Sigmoid colon (tissue), 7 donors: Measurements from ENCODE around the gene MRI1. TPM values are rescaled to one million over a fixed set of nuclear protein-coding genes. Genes with fewer than 3 reads are reported as not detected.

Experiments
- DNase-seq: peaks from one replicate; pipeline ENCODE4 v3.0.0-alpha.2; 2019
- H3K27ac ChIP-seq, 4 donors: fragments of 200-600 bp; sonication (generic); one replicate each; pipeline ENCODE4 v1.5.1; 2016 to 2019; ENCODE audit warnings: mild to moderate bottlenecking in 1 of 4
- H3K27me3 ChIP-seq, 3 donors: fragments of 200-600 bp; sonication (generic); one replicate each; pipeline ENCODE4 v1.5.1; 2019; ENCODE audit warnings: mild to moderate bottlenecking in 1 of 3
- H3K36me3 ChIP-seq, 4 donors: fragments of 200-600 bp; sonication (generic); one replicate each; pipeline ENCODE4 v1.5.1; 2016 to 2019
- H3K4me1 ChIP-seq, 4 donors: fragments of 200-600 bp; sonication (generic); one replicate each; pipeline ENCODE4 v1.5.1; 2017 to 2019
- H3K4me3 ChIP-seq, 4 donors: fragments of 200-600 bp; sonication (generic); one replicate each; pipeline ENCODE4 v1.5.1; 2017 to 2019; ENCODE audit warnings: mild to moderate bottlenecking in 2 of 4, moderate library complexity in 1 of 4
- H3K9me3 ChIP-seq, 4 donors: fragments of 200-600 bp in 3 of 4; sonication (generic) in 3 of 4; one replicate each; pipeline versions ENCODE4 v1.5.1 to v1.6.1; 2013 to 2019
- EP300 ChIP-seq, 4 donors: sonication (generic); formaldehyde crosslinking; IDR thresholded peaks; one replicate each; pipeline ENCODE4 v1.6.1; 2017; ENCODE audit warnings: antibody characterized with exemption in 4 of 4
- POLR2A ChIP-seq, 2 donors: fragments of 450-650 bp; IDR thresholded peaks; one replicate each; pipeline ENCODE4 v1.6.1; 2016; ENCODE audit warnings: antibody characterized with exemption in 2 of 2, mild to moderate bottlenecking in 2 of 2, moderate library complexity in 2 of 2
- POLR2AphosphoS5 ChIP-seq, 4 donors: sonication (generic); formaldehyde crosslinking; IDR thresholded peaks; one replicate each; pipeline ENCODE4 v1.6.1; 2017; ENCODE audit warnings: antibody characterized with exemption in 4 of 4
- whole genome bisulfite sequencing, 2 donors: extraction: QIAGEN DNeasy Blood & Tissue Kit; methylation state at CpG; one replicate each; pipeline ENCODE4 v1.1.7; 2013; 5-methylcytosine and 5-hydroxymethylcytosine counted together
- intact Hi-C: fragments of 100-400 bp; cut with DNase I; formaldehyde crosslinking; loops from one replicate; pipeline ENCODE4 v1.15.1; 2023
- polyA plus RNA-seq, 3 donors: library from polyadenylated mRNA; stranded (reverse); fragments of 200-250 nt; gene quantifications; one replicate each; pipeline ENCODE4 v1.2.3, GENCODE V29; 2013
- total RNA-seq, 4 donors: library from RNA; depleted of rRNA; stranded (reverse); fragments of >200 nt; gene quantifications; one replicate each; pipeline ENCODE4 v1.1.0, GENCODE V29; 2016
- TF ChIP-seq, protein P1 (sequence below), 4 experiments: fragments of 450-650 bp in 3 of 4; fragments of 200-600 bp in 1 of 4; IDR thresholded peaks; one replicate each; pipeline ENCODE4 v1.5.1; 2016 to 2019; ENCODE audit warnings: antibody characterized with exemption in 4 of 4, mild to moderate bottlenecking in 3 of 4, moderate library complexity in 2 of 4
- donor health status: healthy with polysubstance abuse.
- donor health status: Bipolar disorder and iron deficiency.
- donor health status: healthy.

MRI1 gene
- total and polyA plus RNA-seq, 7 donors, result 5.8 to 70.9 (median 27.4) TPM

DNA sequence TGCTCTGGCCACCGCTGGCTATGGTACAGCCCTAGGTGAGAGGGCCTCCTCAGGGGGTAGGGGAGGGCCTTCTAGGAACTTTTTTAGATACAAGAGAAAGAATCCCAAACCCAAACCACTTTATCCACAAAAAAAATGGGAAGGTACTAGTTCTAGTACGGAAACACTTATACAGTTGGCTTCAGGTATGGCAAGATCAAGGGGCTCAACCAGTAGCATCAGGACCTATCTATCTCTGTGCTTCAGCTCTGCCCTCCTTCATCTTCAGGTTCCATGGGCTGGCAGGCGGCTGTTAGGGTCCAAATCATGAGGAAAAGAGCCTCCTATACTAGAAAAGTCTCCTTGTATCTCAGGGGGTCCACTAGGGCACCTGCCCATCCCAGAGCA, 1.8 kb downstream of the MRI1 start:
- intact Hi-C loops, result no loop called here
- H3K4me3 ChIP-seq, result no peak overlapping the region
- H3K36me3 ChIP-seq, result peaks cover 7 to 52% (median 36%) of the 10 kb centered on the region in 4 donors
- no peaks in the 10 kb centered on the region for H3K9me3 ChIP-seq
- TF ChIP-seq POLR2A (IDR thresholded peaks at IDR 0.05), result no peak
- WGBS, 2 donors, result 96% methylated on average over 3 of the region's 3 CpGs
- peaks cover 0 to 24% (median 12%) of the 10 kb centered on the region in 4 donors for H3K4me1 ChIP-seq
- no peaks in the 10 kb centered on the region for H3K27me3 ChIP-seq
- no peak for DNase-seq
- peak overlapping the region in 3 of 4 donors; percentile 80 to 90 (median 83) for H3K27ac ChIP-seq

- Histone ChIP-seq H3K27ac (no peak overlapping the region), H3K36me3 (peaks cover 0 to 46% (median 22%) of the 10 kb centered on the region in 4 donors), H3K9me3 (no peaks in the 10 kb centered on the region), H3K4me3 (no peak overlapping the region), H3K4me1 (peaks cover 0 to 26% (median 13%) of the 10 kb centered on the region in 4 donors), H3K27me3 (no peaks in the 10 kb centered on the region)
- TF ChIP-seq POLR2A (IDR thresholded peaks at IDR 0.05), result no peak
- no peak for TF ChIP-seq POLR2AphosphoS5 (IDR thresholded peaks at IDR 0.05)
- no peak for TF ChIP-seq EP300 (IDR thresholded peaks at IDR 0.05)
- TF ChIP-seq, protein P1, sequence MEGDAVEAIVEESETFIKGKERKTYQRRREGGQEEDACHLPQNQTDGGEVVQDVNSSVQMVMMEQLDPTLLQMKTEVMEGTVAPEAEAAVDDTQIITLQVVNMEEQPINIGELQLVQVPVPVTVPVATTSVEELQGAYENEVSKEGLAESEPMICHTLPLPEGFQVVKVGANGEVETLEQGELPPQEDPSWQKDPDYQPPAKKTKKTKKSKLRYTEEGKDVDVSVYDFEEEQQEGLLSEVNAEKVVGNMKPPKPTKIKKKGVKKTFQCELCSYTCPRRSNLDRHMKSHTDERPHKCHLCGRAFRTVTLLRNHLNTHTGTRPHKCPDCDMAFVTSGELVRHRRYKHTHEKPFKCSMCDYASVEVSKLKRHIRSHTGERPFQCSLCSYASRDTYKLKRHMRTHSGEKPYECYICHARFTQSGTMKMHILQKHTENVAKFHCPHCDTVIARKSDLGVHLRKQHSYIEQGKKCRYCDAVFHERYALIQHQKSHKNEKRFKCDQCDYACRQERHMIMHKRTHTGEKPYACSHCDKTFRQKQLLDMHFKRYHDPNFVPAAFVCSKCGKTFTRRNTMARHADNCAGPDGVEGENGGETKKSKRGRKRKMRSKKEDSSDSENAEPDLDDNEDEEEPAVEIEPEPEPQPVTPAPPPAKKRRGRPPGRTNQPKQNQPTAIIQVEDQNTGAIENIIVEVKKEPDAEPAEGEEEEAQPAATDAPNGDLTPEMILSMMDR (IDR thresholded peaks at IDR 0.05), result no peak
- intact Hi-C loops, result no loop called here
- no peak for DNase-seq
- 92 to 93% methylated on average over 19 of the region's 19 CpGs for WGBS, 2 donors
These were observed 4.2 kb downstream of the MRI1 start for GRCh38 chr19:13768510-13768909.

DNA sequence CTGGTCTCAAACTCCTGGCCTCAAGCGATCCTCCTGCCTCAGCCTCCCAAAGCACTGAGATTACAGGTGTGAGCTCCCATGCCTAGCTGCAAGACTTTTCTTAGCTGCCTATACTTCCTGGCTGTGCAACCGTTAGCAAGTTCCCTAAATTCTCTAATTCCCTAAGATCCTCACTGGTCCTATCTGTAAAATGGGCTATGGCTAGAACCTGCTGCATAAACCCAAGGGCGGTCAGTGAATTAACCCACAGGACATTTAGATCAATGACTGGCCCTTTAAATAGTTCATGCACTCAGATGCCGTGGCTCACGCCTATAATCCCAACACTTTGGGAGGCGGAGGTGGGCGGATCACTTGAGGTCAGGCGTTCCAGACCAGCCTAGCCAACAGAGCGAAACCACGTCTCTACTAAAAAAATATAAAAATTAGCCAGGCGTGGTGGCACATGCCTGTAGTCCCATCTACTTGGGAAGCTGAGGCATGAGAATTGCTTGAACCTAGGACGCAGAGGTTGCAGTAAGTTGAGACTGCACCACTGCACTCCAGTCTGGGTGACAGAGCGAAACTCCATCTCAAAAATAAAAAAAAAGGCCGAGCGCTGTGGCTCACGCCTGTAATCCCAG, 5.8 kb downstream of the MRI1 start:
- no peaks in the 10 kb centered on the region for H3K27me3 ChIP-seq
- H3K36me3 ChIP-seq, result peaks cover 0 to 46% (median 22%) of the 10 kb centered on the region in 4 donors

DNA sequence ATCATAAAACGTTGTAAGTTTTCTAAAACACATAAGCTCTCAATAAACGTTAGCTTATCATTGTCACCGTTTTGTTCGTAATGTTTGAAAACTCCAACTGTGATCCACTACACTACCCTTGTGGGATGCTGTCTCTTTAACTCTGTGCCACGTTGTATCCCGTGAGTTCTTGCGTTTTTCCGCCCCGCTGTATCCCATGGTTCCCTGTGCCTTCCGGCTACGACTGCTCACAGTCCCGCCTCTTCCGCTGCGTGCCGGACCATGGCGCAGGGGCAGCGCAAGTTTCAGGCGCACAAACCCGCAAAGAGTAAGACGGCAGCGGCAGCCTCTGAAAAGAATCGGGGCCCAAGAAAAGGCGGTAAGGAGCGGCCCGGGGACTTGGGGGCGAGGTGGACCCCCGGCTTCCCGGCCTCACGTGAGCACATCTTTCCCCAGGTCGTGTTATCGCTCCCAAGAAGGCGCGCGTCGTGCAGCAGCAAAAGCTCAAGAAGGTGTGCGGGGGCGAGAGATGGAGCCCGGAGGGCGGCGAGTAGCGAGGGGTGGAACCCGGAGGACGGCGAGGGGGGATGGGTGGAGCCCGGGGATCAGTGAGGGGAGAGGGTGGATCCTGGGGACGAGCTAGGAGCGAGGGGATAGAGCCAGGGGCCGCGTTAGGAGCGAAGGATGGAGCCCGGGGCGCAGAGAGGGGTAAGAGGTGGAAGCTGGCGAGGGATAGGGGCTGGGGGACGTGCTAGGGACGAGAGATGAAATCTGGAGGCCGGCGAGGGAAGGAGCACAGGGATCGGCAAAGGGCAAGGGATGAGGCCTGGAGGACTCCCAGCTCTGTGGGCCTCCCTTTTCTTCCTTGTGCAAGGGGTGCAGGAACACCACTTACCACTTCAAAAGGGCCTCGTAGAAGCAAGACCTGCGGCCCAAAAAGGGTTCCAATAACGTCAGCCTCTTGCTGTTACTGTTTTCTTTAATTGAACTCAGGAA, 10.2 kb downstream of the MRI1 start, which contains the start of gene C19orf53:
C19orf53 (plus strand) TSS at position 240 of the 975 bp plus-strand sequence; CDS start at position 262, 22 bp downstream.
- Histone ChIP-seq H3K36me3 (peaks cover 15 to 64% (median 27%) of the 10 kb centered on the region in 4 donors), H3K9me3 (no peaks in the 10 kb centered on the region), H3K4me3 (peak within 1 kb of the TSS; percentile 81 to 93 (median 86)), H3K27me3 (no peaks in the 10 kb centered on the region), H3K27ac (peak within 1 kb of the TSS; percentile 92 to 96 (median 94)), H3K4me1 (peaks cover 0 to 26% (median 20%) of the 10 kb centered on the region in 4 donors)
- peak; percentile 94 for DNase-seq
- 0 to 1% methylated on average over 61 of the region's 61 CpGs for WGBS, 2 donors
- intact Hi-C loops, result no loop called here
- TF ChIP-seq POLR2AphosphoS5 (IDR thresholded peaks at IDR 0.05), result peak; percentile 98 to 100 (median 99)
- TF ChIP-seq EP300 (IDR thresholded peaks at IDR 0.05), result peak in 1 of 4 donors; percentile 90
- TF ChIP-seq, protein P1 (IDR thresholded peaks at IDR 0.05), result no peak
- peak; percentile 94 to 97 for TF ChIP-seq POLR2A (IDR thresholded peaks at IDR 0.05)

More for the DNA sequence above, 5.8 kb downstream of the MRI1 start:
- H3K4me1 ChIP-seq, result peaks cover 0 to 26% (median 19%) of the 10 kb centered on the region in 4 donors
- H3K27ac ChIP-seq, result no peak overlapping the region
- 80 to 92% methylated on average over 16 of the region's 16 CpGs for WGBS, 2 donors
- no peak for TF ChIP-seq EP300 (IDR thresholded peaks at IDR 0.05)
- TF ChIP-seq, protein P1 (IDR thresholded peaks at IDR 0.05), result no peak
- no peak for TF ChIP-seq POLR2A (IDR thresholded peaks at IDR 0.05)
- TF ChIP-seq POLR2AphosphoS5 (IDR thresholded peaks at IDR 0.05), result no peak
- H3K9me3 ChIP-seq, result no peaks in the 10 kb centered on the region
- H3K4me3 ChIP-seq, result no peak overlapping the region
- DNase-seq, result no peak
- intact Hi-C loops, result no loop called here

GRCh38 chr19:13778398-13778797, 14.1 kb downstream of the MRI1 start:
- DNase-seq, result no peak
- intact Hi-C loops, result no loop called here
- peaks cover 15 to 36% (median 19%) of the 10 kb centered on the region in 4 donors for H3K36me3 ChIP-seq
- no peak for TF ChIP-seq POLR2AphosphoS5 (IDR thresholded peaks at IDR 0.05)
- TF ChIP-seq, protein P1 (IDR thresholded peaks at IDR 0.05), result no peak
- TF ChIP-seq POLR2A (IDR thresholded peaks at IDR 0.05), result no peak
- no peak for TF ChIP-seq EP300 (IDR thresholded peaks at IDR 0.05)
- H3K4me3 ChIP-seq, result no peak overlapping the region
- H3K9me3 ChIP-seq, result no peaks in the 10 kb centered on the region
- no peaks in the 10 kb centered on the region for H3K27me3 ChIP-seq
- H3K27ac ChIP-seq, result no peak overlapping the region
- 85 to 91% methylated on average over 9 of the region's 9 CpGs for WGBS, 2 donors
- peaks cover 0 to 41% (median 35%) of the 10 kb centered on the region in 4 donors for H3K4me1 ChIP-seq
